Astrocyte of the spinal cord (primary cell): ENCODE measurements around the gene BRF1.
"Not testable (repeated sequence)": the region's sequence is repeated elsewhere in the genome, so short reads cannot be mapped to it uniquely, and the experiment has no call there.

Experiments
- DNase-seq: peaks from one replicate; pipeline ENCODE4 v3.0.0; 2011; ENCODE audit warnings: low read depth, low spot score
- H3K4me3 ChIP-seq: 2 replicates; pipeline ENCODE4 v1.5.1; 2011; ENCODE audit warnings: low read depth, mild to moderate bottlenecking, low read length, moderate library complexity
- in situ Hi-C: cut with HindIII; loops from 2 replicates; pipeline ENCODE4 v1.10.0; 2017; ENCODE audit warnings: low sequenced_read_pairs
- TF ChIP-seq, protein P1 (sequence below): IDR thresholded peaks from 2 replicates; pipeline ENCODE4 v1.5.1; 2012; ENCODE audit warnings: low read depth, mild to moderate bottlenecking, low read length, inconsistent platforms

The BRF1 gene

GRCh38 chr14:105281371-105282097 lies 19.3 kb downstream of the BRF1 start:
- peak; percentile 72 for DNase-seq
- in situ Hi-C loops: no loop called here
- TF ChIP-seq, protein P1, sequence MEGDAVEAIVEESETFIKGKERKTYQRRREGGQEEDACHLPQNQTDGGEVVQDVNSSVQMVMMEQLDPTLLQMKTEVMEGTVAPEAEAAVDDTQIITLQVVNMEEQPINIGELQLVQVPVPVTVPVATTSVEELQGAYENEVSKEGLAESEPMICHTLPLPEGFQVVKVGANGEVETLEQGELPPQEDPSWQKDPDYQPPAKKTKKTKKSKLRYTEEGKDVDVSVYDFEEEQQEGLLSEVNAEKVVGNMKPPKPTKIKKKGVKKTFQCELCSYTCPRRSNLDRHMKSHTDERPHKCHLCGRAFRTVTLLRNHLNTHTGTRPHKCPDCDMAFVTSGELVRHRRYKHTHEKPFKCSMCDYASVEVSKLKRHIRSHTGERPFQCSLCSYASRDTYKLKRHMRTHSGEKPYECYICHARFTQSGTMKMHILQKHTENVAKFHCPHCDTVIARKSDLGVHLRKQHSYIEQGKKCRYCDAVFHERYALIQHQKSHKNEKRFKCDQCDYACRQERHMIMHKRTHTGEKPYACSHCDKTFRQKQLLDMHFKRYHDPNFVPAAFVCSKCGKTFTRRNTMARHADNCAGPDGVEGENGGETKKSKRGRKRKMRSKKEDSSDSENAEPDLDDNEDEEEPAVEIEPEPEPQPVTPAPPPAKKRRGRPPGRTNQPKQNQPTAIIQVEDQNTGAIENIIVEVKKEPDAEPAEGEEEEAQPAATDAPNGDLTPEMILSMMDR: peak; percentile 83

DNA sequence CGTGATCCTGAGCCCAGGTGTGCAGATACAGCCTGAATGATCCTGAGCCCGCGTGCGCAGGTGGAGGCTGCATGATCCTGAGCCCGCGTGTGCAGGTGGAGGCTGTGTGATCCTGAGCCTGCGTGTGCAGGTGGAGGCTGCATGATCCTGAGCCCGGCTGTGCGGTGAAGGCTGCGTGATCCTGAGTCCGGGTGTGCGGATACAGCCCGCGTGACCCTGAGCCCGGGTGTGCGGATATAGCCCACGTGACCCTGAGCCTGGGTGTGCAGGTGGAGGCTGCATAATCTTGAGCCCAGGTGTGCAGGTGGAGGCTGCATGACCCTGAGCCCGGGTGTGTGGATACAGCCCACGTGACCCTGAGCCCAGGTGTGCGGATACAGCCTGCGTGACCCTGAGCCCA lies 20.3 kb downstream of the BRF1 start:
- no peak overlapping the region for H3K4me3 ChIP-seq
- TF ChIP-seq, protein P1: no peak
- in situ Hi-C loops: no loop called here
- no peak for DNase-seq

More at GRCh38 chr14:105281371-105282097, 19.3 kb downstream of the BRF1 start:
- H3K4me3 ChIP-seq: no peak overlapping the region

DNA sequence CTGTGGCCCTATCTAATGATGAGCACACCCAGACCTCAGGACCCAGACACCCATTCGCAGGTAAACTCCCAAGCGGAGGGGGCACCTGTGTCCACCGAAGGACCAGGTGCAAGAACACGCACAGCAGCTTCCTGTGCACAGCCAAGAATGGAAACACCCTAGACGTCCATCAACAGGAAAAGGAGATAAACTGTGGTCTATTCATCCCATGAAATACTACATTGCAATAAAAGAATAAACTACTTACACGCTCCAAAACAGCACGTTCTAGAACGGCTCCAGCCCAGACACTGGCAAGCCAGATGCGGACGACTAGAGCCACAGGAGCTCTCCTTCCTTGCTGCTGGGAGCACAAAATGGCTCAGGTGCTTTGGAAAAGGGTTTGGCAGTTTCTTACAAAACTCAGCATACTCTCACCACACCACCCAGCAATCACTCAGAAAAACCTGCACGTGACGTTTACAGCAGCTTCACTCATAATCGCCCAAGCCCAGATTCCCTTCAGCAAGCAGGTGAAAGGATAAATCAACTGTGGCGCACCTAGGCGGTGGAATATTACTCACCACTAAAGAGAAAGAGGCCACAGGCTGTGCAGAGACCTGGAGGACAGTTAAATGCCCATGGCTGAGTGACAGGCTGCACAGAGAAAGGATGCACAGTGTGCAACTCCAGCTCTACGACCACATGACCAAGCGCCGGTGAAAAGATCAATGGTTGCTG lies 21.0 kb downstream of the BRF1 start:
- no peak for DNase-seq
- in situ Hi-C loops: no loop called here
- TF ChIP-seq, protein P1: no peak
- no peak overlapping the region for H3K4me3 ChIP-seq

GRCh38 chr14:105277448-105277847 lies 23.4 kb downstream of the BRF1 start:
- H3K4me3 ChIP-seq, in situ Hi-C loops, DNase-seq: not testable (repeated sequence)

- H3K4me3 ChIP-seq: no peak overlapping the region
- DNase-seq: peak; percentile 13
- in situ Hi-C loops: no loop called here
Observed at GRCh38 chr14:105275267-105275946, 25.4 kb downstream of the BRF1 start.

GRCh38 chr14:105274637-105275036 lies 26.2 kb downstream of the BRF1 start:
- no peak for DNase-seq
- TF ChIP-seq, protein P1: no peak
- in situ Hi-C loops: no loop called here
- no peak overlapping the region for H3K4me3 ChIP-seq

More at GRCh38 chr14:105275267-105275946, 25.4 kb downstream of the BRF1 start:
- TF ChIP-seq, protein P1: no peak
